Measurements from ENCODE around the gene TBXAS1.

TBXAS1 gene

GRCh38 chr7:139829025-139829774 is at the start of gene TBXAS1:
TSS of gene TBXAS1 (plus strand) at chr7:139829264. CDS start at chr7:139829391, 127 bp downstream.
- TF ChIP-seq CTCF (IDR thresholded peaks at IDR 0.05; ENCODE audit: control extremely low read depth, extremely low read depth, low read depth, missing control alignments), result no peak
- CTCF ChIA-PET, result interaction anchor here (1.0 to 2.2 kb wide), 10 partner anchors 9 to 184 kb away, joined by 3 to 7 read pairs (median 4); no protein-coding TSS in a partner anchor
- POLR2A ChIA-PET, result no interaction called here
- DNase-seq (ENCODE audit: extremely low spot score), result no peak

- ChIA-PET POLR2A (no interaction called here), CTCF (interaction anchor here (0.6 to 1.2 kb wide), 3 partner anchors 41 to 147 kb away, joined by 3 to 4 read pairs (median 4); no protein-coding TSS in a partner anchor)
- DNase-seq (ENCODE audit: extremely low spot score), result no peak
- no peak for TF ChIP-seq CTCF (IDR thresholded peaks at IDR 0.05; ENCODE audit: control extremely low read depth, extremely low read depth, low read depth, missing control alignments)
These were observed 46.1 kb upstream of the TBXAS1 start for GRCh38 chr7:139782932-139783331.

GRCh38 chr7:139783647-139784385 is 45.2 kb upstream of the TBXAS1 start:
- DNase-seq (ENCODE audit: extremely low spot score), result no peak
- POLR2A ChIA-PET, result no interaction called here
- no peak for TF ChIP-seq CTCF (IDR thresholded peaks at IDR 0.05; ENCODE audit: control extremely low read depth, extremely low read depth, low read depth, missing control alignments)
- CTCF ChIA-PET, result interaction anchor here (0.6 to 1.2 kb wide), 4 partner anchors 31 to 148 kb away, joined by 3 to 4 read pairs (median 4); no protein-coding TSS in a partner anchor

- no peak for DNase-seq (ENCODE audit: extremely low spot score)
- ChIA-PET CTCF (interaction anchor here (1.2 to 3.3 kb wide), 2 partner anchors 30 to 138 kb away, joined by 3 to 14 read pairs; no protein-coding TSS in a partner anchor), POLR2A (no interaction called here)
- no peak for TF ChIP-seq CTCF (IDR thresholded peaks at IDR 0.05; ENCODE audit: control extremely low read depth, extremely low read depth, low read depth, missing control alignments)
These were observed 44.4 kb upstream of the TBXAS1 start for GRCh38 chr7:139784648-139785047.

DNA sequence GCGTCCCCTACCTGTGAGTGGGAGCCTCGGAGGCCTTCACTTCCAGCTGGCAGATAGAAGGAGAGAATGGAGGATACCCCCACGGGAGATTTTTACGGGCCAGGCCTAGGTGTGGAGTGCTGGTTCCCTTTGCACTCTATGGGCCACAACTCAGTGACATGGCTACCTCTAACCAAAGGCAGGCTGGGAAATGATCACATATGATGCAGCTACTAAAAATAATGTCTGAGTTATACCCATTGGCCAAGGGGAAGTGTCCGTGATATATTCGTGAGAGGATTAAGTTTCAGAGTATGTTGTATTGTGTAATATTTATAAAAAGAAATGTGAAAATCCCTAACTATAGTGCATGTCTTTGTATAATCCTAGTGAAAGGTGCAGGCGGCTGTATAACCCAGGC is 37.7 kb upstream of the TBXAS1 start:
- CTCF ChIA-PET, result interaction anchor here (1.5 kb wide), 1 partner anchor 11 kb away, joined by 3 read pairs; no protein-coding TSS in a partner anchor
- POLR2A ChIA-PET, result no interaction called here
- no peak for DNase-seq (ENCODE audit: extremely low spot score)
- no peak for TF ChIP-seq CTCF (IDR thresholded peaks at IDR 0.05; ENCODE audit: control extremely low read depth, extremely low read depth, low read depth, missing control alignments)

GRCh38 chr7:139797607-139798006 is 31.5 kb upstream of the TBXAS1 start:
- DNase-seq (ENCODE audit: extremely low spot score), result no peak
- POLR2A ChIA-PET, result no interaction called here
- CTCF ChIA-PET, result interaction anchor here (0.9 to 2.2 kb wide), 3 partner anchors 11 to 152 kb away, joined by 3 to 6 read pairs (median 3); no protein-coding TSS in a partner anchor
- TF ChIP-seq CTCF (IDR thresholded peaks at IDR 0.05; ENCODE audit: control extremely low read depth, extremely low read depth, low read depth, missing control alignments), result no peak
